AG04450 (cell line): ENCODE data around the gene CNIH2. TPM values are rescaled to one million over a fixed set of nuclear protein-coding genes. Genes with fewer than 3 reads are reported as not detected.

ENCODE experiments used
- CTCF ChIA-PET: fragments of 300-600, 350-600 bp; formaldehyde crosslinking; extraction: SDS; loops from one replicate; lab custom pipeline; 2022; ENCODE audit warnings: antibody characterized with exemption, inconsistent platforms; lab: Charles Lee
- POLR2A ChIA-PET: fragments of 350-600 bp; formaldehyde crosslinking; extraction: SDS; loops from one replicate; lab custom pipeline; 2021; ENCODE audit warnings: antibody characterized with exemption, inconsistent platforms; lab: Yijun Ruan, JAX
- DNase-seq: peaks from one replicate; pipeline ENCODE4 v3.0.0-alpha.2; 2011; ENCODE audit warnings: low read depth, low spot score
- H3K27ac ChIP-seq: one replicate; pipeline ENCODE4 v1.5.1; 2012; ENCODE audit warnings: low read depth, low read length, control low read depth
- H3K27me3 ChIP-seq: one replicate; pipeline ENCODE4 v1.6.0; 2012; ENCODE audit warnings: low read length; ENCODE audit not compliant: control insufficient read depth, insufficient read depth
- H3K4me3 ChIP-seq: 2 replicates; pipeline ENCODE4 v1.5.1; 2011; ENCODE audit warnings: mild to moderate bottlenecking, low read depth, low read length, control low read depth
- H3K9me3 ChIP-seq: 2 replicates; pipeline ENCODE4 v1.5.1; 2012; ENCODE audit warnings: low read length; ENCODE audit not compliant: control insufficient read depth, insufficient read depth
- CTCF ChIP-seq: IDR thresholded peaks from 2 replicates; pipeline ENCODE4 v1.5.1; 2011; ENCODE audit warnings: low read depth, low read length, control low read depth, inconsistent platforms
- polyA plus RNA-seq: library from polyadenylated mRNA; depleted of rRNA; stranded (reverse); fragments of >200 nt; gene quantifications from 2 replicates; pipeline ENCODE4 v1.2.3, GENCODE V29; 2011

Gene CNIH2
- polyA plus RNA-seq, 1 experiment = 2.8 TPM

GRCh38 chr11:66239511-66239910 is 38.5 kb upstream of the CNIH2 start:
- POLR2A ChIA-PET = no interaction called here
- CTCF ChIA-PET = interaction anchor here (1.0 to 2.7 kb wide), 2 partner anchors 17 kb away, joined by 4 to 15 read pairs; no protein-coding TSS in a partner anchor
- Histone ChIP-seq H3K27ac (no peak overlapping the region), H3K4me3 (no peak overlapping the region), H3K9me3 (no peaks in the 10 kb centered on the region), H3K27me3 (no peaks in the 10 kb centered on the region)
- no peak for DNase-seq
- TF ChIP-seq CTCF = no peak

GRCh38 chr11:66239998-66240780 is 37.8 kb upstream of the CNIH2 start:
- Histone ChIP-seq H3K4me3 (no peak overlapping the region), H3K9me3 (no peaks in the 10 kb centered on the region), H3K27ac (no peak overlapping the region), H3K27me3 (no peaks in the 10 kb centered on the region)
- no peak for DNase-seq
- TF ChIP-seq CTCF = no peak
- ChIA-PET CTCF (interaction anchor here (2.7 kb wide), 1 partner anchor 18 kb away, joined by 15 read pairs; no protein-coding TSS in a partner anchor), POLR2A (no interaction called here)

GRCh38 chr11:66240781-66241136 is 37.2 kb upstream of the CNIH2 start:
- ChIA-PET POLR2A (no interaction called here), CTCF (interaction anchor here (2.7 kb wide), 1 partner anchor 18 kb away, joined by 15 read pairs; no protein-coding TSS in a partner anchor)
- H3K27ac ChIP-seq = no peak overlapping the region
- DNase-seq = no peak
- no peak for TF ChIP-seq CTCF
- H3K4me3 ChIP-seq = no peak overlapping the region
- H3K9me3 ChIP-seq = no peaks in the 10 kb centered on the region
- no peaks in the 10 kb centered on the region for H3K27me3 ChIP-seq

- no peak overlapping the region for H3K4me3 ChIP-seq
- no peaks in the 10 kb centered on the region for H3K27me3 ChIP-seq
- CTCF ChIA-PET = interaction anchor here (2.7 kb wide), 1 partner anchor 20 kb away, joined by 15 read pairs; no protein-coding TSS in a partner anchor
- H3K27ac ChIP-seq = no peak overlapping the region
- no peak for DNase-seq
- no peaks in the 10 kb centered on the region for H3K9me3 ChIP-seq
- POLR2A ChIA-PET = interaction anchor here (0.6 kb wide), 1 partner anchor 13 kb away, joined by 4 read pairs; no protein-coding TSS in a partner anchor
- no peak for TF ChIP-seq CTCF
Observed at GRCh38 chr11:66242095-66242765, 35.7 kb upstream of the CNIH2 start.
